AG04449 (cell line): ENCODE results near the gene MANF.

Experiments
- CTCF ChIA-PET: fragments of 350-600 bp; formaldehyde crosslinking; extraction: SDS; loops from one replicate; lab custom pipeline; 2021; ENCODE audit warnings: antibody characterized with exemption; lab: Yijun Ruan, JAX
- POLR2A ChIA-PET: fragments of 400-600, 350-600 bp; formaldehyde crosslinking; extraction: SDS; loops from one replicate; lab custom pipeline; 2020; ENCODE audit warnings: antibody characterized with exemption, inconsistent platforms; lab: Yijun Ruan, JAX
- DNase-seq: peaks from one replicate; pipeline ENCODE4 v3.0.0-alpha.2; 2010; ENCODE audit warnings: low read depth, low spot score
- H3K4me3 ChIP-seq: 2 replicates; pipeline ENCODE4 v1.5.1; 2011; ENCODE audit warnings: low read depth, mild to moderate bottlenecking, control low read depth, low read length
- CTCF ChIP-seq: IDR thresholded peaks from one replicate; pipeline ENCODE4 v1.5.1; 2011; ENCODE audit warnings: mild to moderate bottlenecking, moderate library complexity, low read length, control low read depth, inconsistent platforms; ENCODE audit not compliant: insufficient read depth; ENCODE audit errors: missing control alignments

Gene MANF

GRCh38 chr3:51393564-51393963, 8.5 kb downstream of the MANF start:
- ChIA-PET POLR2A (interaction anchor here (1.6 kb wide), 1 partner anchor 9 kb away, joined by 5 read pairs; the partner anchor contains the start of gene MANF), CTCF (interaction anchor here (0.6 to 1.2 kb wide), 5 partner anchors 11 to 784 kb away, joined by 3 to 4 read pairs (median 3); no protein-coding TSS in a partner anchor)
- no peak overlapping the region for H3K4me3 ChIP-seq
- no peak for DNase-seq
- TF ChIP-seq CTCF = no peak

DNA sequence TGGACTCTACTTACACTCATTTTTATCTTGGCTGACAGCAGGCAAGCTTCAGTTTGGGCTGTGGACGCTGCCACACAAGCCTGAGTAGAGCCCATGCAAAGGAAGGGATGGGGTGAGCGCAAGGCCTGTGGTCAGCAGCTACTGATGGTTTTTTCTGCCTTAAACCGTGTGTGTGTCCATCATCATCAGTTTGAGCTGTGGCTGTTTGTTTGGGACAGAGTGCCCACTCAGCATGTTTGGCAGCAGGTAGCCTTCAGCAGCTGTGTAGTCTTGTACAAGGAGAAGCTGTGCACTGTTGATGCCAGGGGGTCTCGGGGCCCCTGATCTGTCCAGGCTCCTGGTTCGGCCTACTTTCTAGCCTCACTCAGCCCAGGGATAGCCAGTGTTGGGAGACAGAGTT, 9.4 kb downstream of the MANF start:
- ChIA-PET CTCF (interaction anchor here (1.1 to 1.9 kb wide), 4 partner anchors 40 to 780 kb away, joined by 3 to 7 read pairs (median 4); no protein-coding TSS in a partner anchor), POLR2A (interaction anchor here (0.6 to 1.6 kb wide), 2 partner anchors 10 to 572 kb away, joined by 3 to 5 read pairs; partner anchors contain the start of genes MANF and PCBP4)
- no peak overlapping the region for H3K4me3 ChIP-seq

GRCh38 chr3:51395493-51396213, 10.6 kb downstream of the MANF start:
- no peak for DNase-seq
- CTCF ChIA-PET = interaction anchor here (0.6 to 10.0 kb wide), 5 partner anchors 6 to 781 kb away, joined by 3 to 71 read pairs (median 4); partner anchors contain the start of gene RBM15B
- TF ChIP-seq CTCF = no peak
- POLR2A ChIA-PET = no interaction called here
- H3K4me3 ChIP-seq = no peak overlapping the region

More for the DNA sequence above, 9.4 kb downstream of the MANF start:
- DNase-seq = no peak
- TF ChIP-seq CTCF = no peak

- no peak for TF ChIP-seq CTCF
- ChIA-PET CTCF (interaction anchor here (0.9 to 10.0 kb wide), 3 partner anchors 7 to 38 kb away, joined by 3 to 71 read pairs (median 3); partner anchors contain the start of gene RBM15B), POLR2A (no interaction called here)
- no peak for DNase-seq
- H3K4me3 ChIP-seq = no peak overlapping the region
Measured at GRCh38 chr3:51396401-51396800, 11.3 kb downstream of the MANF start.

GRCh38 chr3:51397392-51397791, 12.3 kb downstream of the MANF start:
- POLR2A ChIA-PET = interaction anchor here (1.2 kb wide), 1 partner anchor 12 kb away, joined by 3 read pairs; the partner anchor contains the start of gene MANF
- no peak overlapping the region for H3K4me3 ChIP-seq
- CTCF ChIA-PET = interaction anchor here (0.9 to 10.0 kb wide), 5 partner anchors 8 to 26 kb away, joined by 3 to 71 read pairs (median 3); partner anchors contain the start of genes MANF and RBM15B
- no peak for DNase-seq
- TF ChIP-seq CTCF = no peak
